GM12878 (cell line): ENCODE data around the gene TRIM38. TPM values are rescaled to one million over a fixed set of nuclear protein-coding genes. Genes with fewer than 3 reads are reported as not detected.
A peak's percentile ranks its signal among the peaks of the same experiment; 100 is the strongest.

Experiments used
- ATF2 ChIP-seq: IDR thresholded peaks from 2 replicates; pipeline ENCODE4 v1.6.1; 2012; ENCODE audit warnings: low read length, inconsistent platforms
- BMI1 ChIP-seq: fragments of 450-650 bp; IDR thresholded peaks from 2 replicates; pipeline ENCODE4 v1.6.1; 2016; ENCODE audit warnings: mild to moderate bottlenecking, moderate library complexity, borderline replicate concordance
- CBX5 ChIP-seq: sonication (generic); IDR thresholded peaks from 2 replicates; pipeline ENCODE4 v1.6.1; 2016; ENCODE audit warnings: low read depth, moderate library complexity, mild to moderate bottlenecking, inconsistent platforms
- E2F8 ChIP-seq: fragments of 450-650 bp; IDR thresholded peaks from 2 replicates; pipeline ENCODE4 v1.6.1; 2018; ENCODE audit warnings: mild to moderate bottlenecking, low read depth, moderate library complexity; ENCODE audit not compliant: partially characterized antibody
- IKZF2 ChIP-seq, 2 experiments: fragments of 450-650 bp; IDR thresholded peaks; 2 replicates each; pipeline ENCODE4 v1.6.1; 2017; ENCODE audit warnings: mild to moderate bottlenecking in 2 of 2, moderate library complexity in 2 of 2
- IRF4 ChIP-seq: IDR thresholded peaks from 2 replicates; pipeline ENCODE4 v1.6.1; 2011; ENCODE audit warnings: low read depth, low read length
- NFIC ChIP-seq: IDR thresholded peaks from 2 replicates; pipeline ENCODE4 v1.6.1; 2012; ENCODE audit warnings: low read depth, mild to moderate bottlenecking, inconsistent platforms, low read length, moderate library complexity
- NFYB ChIP-seq: IDR thresholded peaks from 2 replicates; pipeline ENCODE4 v1.6.1; 2011; ENCODE audit warnings: low read depth, mild to moderate bottlenecking, low read length, improper control_type of control experiment, moderate library complexity; ENCODE audit not compliant: insufficient read depth
- SIN3A ChIP-seq: IDR thresholded peaks from 2 replicates; pipeline ENCODE4 v1.6.1; 2012; ENCODE audit warnings: low read depth, low read length, improper control_type of control experiment
- SIX5 ChIP-seq: IDR thresholded peaks from 2 replicates; pipeline ENCODE4 v1.6.1; 2011; ENCODE audit warnings: mild to moderate bottlenecking, low read depth, low read length, moderate library complexity; ENCODE audit not compliant: severe bottlenecking
- SREBF1 ChIP-seq: IDR thresholded peaks from 2 replicates; pipeline ENCODE4 v1.6.1; 2012; ENCODE audit warnings: mild to moderate bottlenecking, low read length
- SREBF2 ChIP-seq: IDR thresholded peaks from 2 replicates; pipeline ENCODE4 v1.6.1; 2012; ENCODE audit warnings: mild to moderate bottlenecking, low read length
- ZBTB4 ChIP-seq: fragments of 450-650 bp; formaldehyde crosslinking; IDR thresholded peaks from 2 replicates; pipeline ENCODE4 v1.4.0; 2022; ENCODE audit warnings: mild to moderate bottlenecking, moderate library complexity
- ZNF687 ChIP-seq: fragments of 450-650 bp; IDR thresholded peaks from 2 replicates; pipeline ENCODE4 v1.6.1; 2017; ENCODE audit warnings: mild to moderate bottlenecking, moderate library complexity
- polyA plus RNA-seq, 11 experiments: library from polyadenylated mRNA; depleted of rRNA in 4 of 11; unstranded in 6 of 11; stranded (reverse) in 5 of 11; fragments of >200 nt; fragmentation: Nextera tagmentation in 4 of 11; fragmentation: Illumina TruSeq in 1 of 11; extraction: Ambion mirVana in 4 of 11; extraction: Trizol in 1 of 11; gene quantifications; 1 replicate in 1 of 11; 2 replicates in 10 of 11; pipeline versions ENCODE4 v1.2.1 to v1.2.3, GENCODE V29; 2011 to 2016; ENCODE audit warnings: inconsistent platforms in 2 of 11, missing spikeins in 2 of 11, low read depth in 1 of 11
- total RNA-seq, 4 experiments: library from RNA; depleted of rRNA in 3 of 4; stranded (reverse); fragments of >200 nt in 3 of 4; fragmentation: Illumina TruSeq in 1 of 4; extraction: Trizol in 1 of 4; gene quantifications; 2 replicates each; pipeline versions ENCODE4 v1.2.1 to v1.2.3, GENCODE V29; 2013 to 2021
- TF ChIP-seq, protein P1 (sequence below): fragments of 450-650 bp; IDR thresholded peaks from 2 replicates; pipeline ENCODE4 v1.6.1; 2017; ENCODE audit warnings: mild to moderate bottlenecking, low read depth, inconsistent platforms; ENCODE audit not compliant: poor library complexity, severe bottlenecking

TRIM38 gene
- total and polyA plus RNA-seq, 10 of the 15 experiments (the other 5 are each of a cell fraction or from before 2014, with no cell fraction given), result 4.5 to 14.7 (median 11.1) TPM

DNA sequence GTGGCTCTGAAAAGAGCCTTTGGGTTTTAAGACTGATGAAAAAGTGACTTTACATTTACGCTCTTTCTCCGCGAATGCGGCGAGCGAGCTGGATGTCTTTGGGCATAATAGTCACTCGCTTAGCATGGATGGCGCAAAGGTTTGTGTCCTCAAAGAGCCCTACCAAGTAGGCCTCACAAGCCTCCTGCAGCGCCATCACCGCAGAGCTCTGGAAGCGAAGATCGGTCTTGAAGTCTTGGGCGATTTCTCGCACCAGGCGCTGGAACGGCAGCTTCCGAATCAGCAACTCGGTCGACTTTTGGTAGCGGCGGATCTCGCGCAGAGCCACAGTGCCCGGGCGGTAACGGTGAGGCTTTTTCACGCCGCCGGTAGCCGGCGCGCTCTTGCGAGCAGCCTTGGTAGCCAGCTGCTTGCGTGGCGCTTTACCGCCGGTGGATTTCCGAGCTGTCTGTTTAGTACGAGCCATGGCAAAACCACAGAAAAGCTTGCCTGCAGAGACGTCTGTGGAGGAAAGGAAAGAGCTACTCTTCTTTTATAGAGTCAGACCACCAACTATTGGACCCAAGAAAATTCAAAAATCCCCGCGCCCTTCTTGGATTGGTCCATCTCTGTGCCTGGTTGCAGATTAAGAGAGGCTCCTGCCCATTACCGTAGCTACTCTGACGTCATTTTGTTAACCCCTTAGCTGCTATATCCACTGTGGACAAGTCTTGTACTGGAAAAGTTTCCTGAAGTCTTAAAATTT is 69.2 kb downstream of the TRIM38 start (continued):
- peak; percentile 74; the same call in 1 of the 2 replicates for TF ChIP-seq ZNF687
- TF ChIP-seq IKZF2 (IDR thresholded peaks at IDR 0.05), result no peak; a peak in 1 of 4 replicates
- no peak for TF ChIP-seq SREBF1
- TF ChIP-seq NFIC, result peak; percentile 87; the same call in 1 of the 2 replicates
- no peak for TF ChIP-seq SREBF2
- no peak for TF ChIP-seq ZBTB4 (CRISPR knock-in tag)
- TF ChIP-seq, protein P1, sequence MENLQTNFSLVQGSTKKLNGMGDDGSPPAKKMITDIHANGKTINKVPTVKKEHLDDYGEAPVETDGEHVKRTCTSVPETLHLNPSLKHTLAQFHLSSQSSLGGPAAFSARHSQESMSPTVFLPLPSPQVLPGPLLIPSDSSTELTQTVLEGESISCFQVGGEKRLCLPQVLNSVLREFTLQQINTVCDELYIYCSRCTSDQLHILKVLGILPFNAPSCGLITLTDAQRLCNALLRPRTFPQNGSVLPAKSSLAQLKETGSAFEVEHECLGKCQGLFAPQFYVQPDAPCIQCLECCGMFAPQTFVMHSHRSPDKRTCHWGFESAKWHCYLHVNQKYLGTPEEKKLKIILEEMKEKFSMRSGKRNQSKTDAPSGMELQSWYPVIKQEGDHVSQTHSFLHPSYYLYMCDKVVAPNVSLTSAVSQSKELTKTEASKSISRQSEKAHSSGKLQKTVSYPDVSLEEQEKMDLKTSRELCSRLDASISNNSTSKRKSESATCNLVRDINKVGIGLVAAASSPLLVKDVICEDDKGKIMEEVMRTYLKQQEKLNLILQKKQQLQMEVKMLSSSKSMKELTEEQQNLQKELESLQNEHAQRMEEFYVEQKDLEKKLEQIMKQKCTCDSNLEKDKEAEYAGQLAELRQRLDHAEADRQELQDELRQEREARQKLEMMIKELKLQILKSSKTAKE, result peak; percentile 82
- TF ChIP-seq CBX5, result no peak; the same call in 1 of the 2 replicates
- peak; percentile 36 for TF ChIP-seq E2F8
- TF ChIP-seq BMI1, result no peak
- TF ChIP-seq SIX5, result no peak
- peak; percentile 97 for TF ChIP-seq ATF2
- TF ChIP-seq SIN3A, result peak; percentile 99
- TF ChIP-seq NFYB, result peak; percentile 100
- 0 out of 2 replicates have a peak, but pooled peaks have one; percentile 19 for TF ChIP-seq IRF4
